Stimulated activated CD4-positive, alpha-beta T cell treated with anti-CD3 and anti-CD28 coated beads, TNF-alpha, amount 100 ng/mL, for 4 hours (primary cell): ENCODE measurements around the gene TAS2R43.
"Not testable (repeated sequence)": the region's sequence is repeated elsewhere in the genome, so short reads cannot be mapped to it uniquely, and the experiment has no call there.

ENCODE experiments used
- DNase-seq, 3 experiments: peaks; one replicate each; pipeline ENCODE4 v3.0.0-alpha.2; 2020; ENCODE audit warnings: low read depth in 3 of 3

Gene TAS2R43

DNA sequence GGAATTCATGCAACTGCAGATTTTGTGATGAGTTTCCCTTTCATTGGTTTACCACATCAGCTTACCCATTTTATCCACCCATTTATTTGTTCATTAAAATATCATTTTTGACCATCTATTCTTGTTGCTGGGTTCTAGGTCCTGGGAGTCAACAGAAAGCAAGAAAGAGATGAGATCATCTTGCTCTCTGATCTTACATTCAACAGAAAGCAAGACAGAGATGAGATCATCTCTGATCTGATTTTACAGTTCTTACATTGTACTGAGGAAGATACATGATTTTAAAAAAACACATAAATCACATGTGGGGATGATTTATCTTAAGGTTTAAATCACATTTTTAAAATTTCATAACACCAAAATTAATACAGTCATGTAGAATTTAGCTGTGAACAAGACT lies 32.3 kb downstream of the TAS2R43 start:
- no peak for DNase-seq

DNA sequence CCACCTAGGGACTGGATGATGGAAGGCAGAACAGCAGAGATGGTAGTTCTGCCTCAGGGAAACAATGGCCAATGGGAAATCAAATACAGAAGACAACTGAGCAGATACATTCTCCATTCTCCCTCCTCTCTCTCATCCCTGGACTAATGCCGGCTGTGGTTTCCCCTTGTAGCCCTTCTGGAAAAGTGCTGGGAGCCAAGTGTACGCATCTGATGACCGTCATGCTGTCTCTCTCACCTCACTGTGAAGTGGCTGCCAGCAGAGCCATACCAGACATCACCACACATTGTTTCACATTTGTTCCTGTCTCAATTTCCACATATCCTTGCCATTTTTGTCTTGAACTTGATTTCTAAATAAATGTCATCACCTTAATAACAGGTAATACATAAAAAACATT lies 33.1 kb downstream of the TAS2R43 start:
- no peak for DNase-seq

DNA sequence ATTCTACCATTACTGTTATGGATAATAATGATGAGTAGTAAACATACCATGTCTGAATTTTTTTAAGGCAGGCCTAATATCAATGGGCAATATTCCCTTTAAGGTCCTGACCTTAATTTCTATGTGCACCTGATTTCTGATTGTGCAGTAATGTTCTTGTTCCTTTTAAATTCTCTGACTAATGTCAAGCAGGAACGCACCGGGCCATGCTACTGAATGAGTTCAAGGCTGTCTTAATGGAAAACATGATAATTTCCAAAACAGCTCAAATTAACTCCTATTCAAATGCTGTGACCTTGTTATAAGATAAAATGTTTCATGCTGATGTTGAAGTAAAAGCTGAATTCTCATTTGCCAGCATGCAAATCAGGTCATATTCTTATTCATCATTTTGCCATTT lies 36.8 kb downstream of the TAS2R43 start:
- DNase-seq: no peak

DNA sequence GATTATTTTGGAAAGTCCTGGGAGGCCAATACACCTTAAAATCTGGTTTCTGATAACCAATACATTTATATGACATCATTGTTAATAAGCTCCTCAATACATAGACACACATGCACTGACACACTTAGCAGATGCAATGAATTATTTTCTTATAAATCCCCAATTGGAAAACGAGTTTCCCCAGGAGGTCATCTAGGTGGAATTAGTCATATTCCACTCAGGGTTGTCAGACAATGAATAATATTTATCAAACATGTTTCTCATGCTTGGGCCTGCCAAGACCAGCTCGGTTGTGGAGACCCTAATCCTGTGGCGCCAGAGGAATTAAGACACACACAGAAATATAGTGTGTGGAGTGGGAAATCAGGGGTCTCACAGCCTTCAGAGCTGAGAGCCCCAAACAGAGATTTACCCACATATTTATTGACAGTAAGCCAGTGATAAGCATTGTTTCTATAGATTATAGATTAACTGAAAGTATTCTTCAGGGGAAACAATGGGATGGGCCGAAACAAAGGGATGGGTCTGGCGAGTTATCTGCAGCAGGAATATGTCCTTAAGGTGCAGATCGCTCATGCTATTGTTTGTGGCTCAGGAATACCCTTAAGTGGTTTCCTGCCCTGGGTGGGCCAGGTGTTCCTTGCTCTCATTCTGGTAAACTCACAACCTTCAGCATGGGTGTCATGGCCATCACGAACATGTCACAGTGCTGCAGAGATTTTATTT lies 42.1 kb downstream of the TAS2R43 start:
- DNase-seq: not testable (repeated sequence)

DNA sequence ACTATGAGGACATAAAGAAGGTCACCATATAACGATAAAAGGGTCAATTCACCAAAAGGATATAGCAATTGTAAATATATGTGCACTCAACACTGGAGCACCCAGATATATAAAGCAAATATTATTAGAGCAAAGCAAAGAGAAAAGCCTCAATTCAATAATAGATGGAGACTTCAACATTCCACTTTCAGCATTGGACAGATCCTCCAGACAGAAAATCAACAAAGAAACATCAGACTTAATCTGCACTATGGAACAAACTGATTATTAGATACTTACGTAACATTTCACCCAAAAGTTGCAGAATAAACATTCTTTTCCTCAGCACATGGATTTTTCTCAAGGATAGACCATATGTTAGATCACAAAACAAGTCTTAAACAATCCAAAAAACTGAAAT lies 50.7 kb downstream of the TAS2R43 start:
- DNase-seq: not testable (repeated sequence)
